IgD-negative memory B cell (primary cell): Measurements from ENCODE around the gene MID2. TPM values are rescaled to one million over a fixed set of nuclear protein-coding genes. Genes with fewer than 3 reads are reported as not detected.
"Not testable (repeated sequence)": the region's sequence is repeated elsewhere in the genome, so short reads cannot be mapped to it uniquely, and the experiment has no call there.

Source experiments
- H3K27ac Mint-ChIP-seq, 3 donors: one replicate each; pipeline ENCODE4 v1.8.0; 2020 to 2022; ENCODE audit warnings: mild to moderate bottlenecking in 3 of 3, mixed read lengths in 3 of 3, moderate library complexity in 1 of 3
- H3K27me3 Mint-ChIP-seq: one replicate; pipeline ENCODE4 v1.8.0; 2021; ENCODE audit warnings: mixed read lengths
- H3K36me3 Mint-ChIP-seq: one replicate; pipeline ENCODE4 v1.8.0; 2020; ENCODE audit warnings: mild to moderate bottlenecking, mixed read lengths
- H3K4me1 Mint-ChIP-seq, 3 donors: one replicate each; pipeline ENCODE4 v1.8.0; 2020 to 2022; ENCODE audit warnings: mixed read lengths in 3 of 3, mild to moderate bottlenecking in 1 of 3
- H3K4me3 Mint-ChIP-seq, 4 donors: one replicate each; pipeline ENCODE4 v1.8.0; 2020 to 2022; ENCODE audit warnings: mild to moderate bottlenecking in 4 of 4, mixed read lengths in 4 of 4, moderate library complexity in 3 of 4
- H3K9me3 Mint-ChIP-seq, 3 donors: one replicate each; pipeline ENCODE4 v1.8.0; 2020 to 2021; ENCODE audit warnings: mixed read lengths in 3 of 3, mild to moderate bottlenecking in 1 of 3
- polyA plus RNA-seq: library from polyadenylated mRNA; unstranded; fragments of 300-500 nt; fragmentation: Illumina TruSeq; gene quantifications from one replicate; pipeline ENCODE4 v1.2.3, GENCODE V29; 2021

Gene MID2
- polyA plus RNA-seq, 1 donor from 2014 or later, result 2.4 TPM

DNA sequence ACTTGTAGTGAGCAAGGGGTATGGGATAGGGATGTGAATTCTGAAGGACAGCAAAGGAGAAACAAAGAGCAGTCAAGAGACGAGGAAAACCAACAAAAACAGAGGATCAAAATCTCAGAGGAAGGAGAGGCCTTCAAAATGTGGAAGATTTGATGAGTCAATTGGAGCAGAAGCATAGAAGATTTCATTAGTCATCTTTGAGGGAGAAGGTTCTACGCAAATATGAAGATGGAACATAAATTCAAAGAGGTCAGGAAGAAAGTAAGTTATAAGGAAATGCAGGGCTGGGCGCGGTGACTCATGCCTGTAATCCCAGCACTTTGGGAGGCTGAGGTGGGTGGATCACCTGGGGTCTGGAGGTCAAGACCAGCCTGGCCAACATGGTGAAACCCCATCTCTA, 35.4 kb downstream of the MID2 start:
- Mint-ChIP-seq H3K36me3 (no peaks in the 10 kb centered on the region), H3K4me1 (no peaks in the 10 kb centered on the region), H3K27me3 (peaks cover 7% of the 10 kb centered on the region), H3K4me3 (no peak overlapping the region), H3K9me3 (no peaks in the 10 kb centered on the region), H3K27ac (peak overlapping the region in 1 of 3 donors; percentile 24)

DNA sequence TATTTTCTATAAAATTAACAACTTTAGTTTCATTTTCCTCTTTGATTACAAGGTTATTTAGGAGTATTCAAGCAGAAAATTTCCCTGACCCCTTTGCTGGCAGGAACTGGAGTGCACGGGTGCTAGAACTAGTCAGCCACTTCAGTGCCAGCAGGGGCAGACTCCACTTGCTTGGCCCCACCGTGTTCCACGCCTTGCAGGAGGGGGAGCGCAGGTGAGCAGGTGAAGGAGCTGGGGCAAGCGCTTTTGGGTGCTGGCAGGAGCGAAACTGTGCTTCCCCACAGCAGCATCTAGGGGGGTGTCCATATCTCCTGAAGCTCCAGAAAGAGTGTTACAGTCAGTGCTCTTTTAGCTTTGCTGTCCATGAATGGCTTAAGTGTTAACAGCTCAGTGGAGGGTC, 45.5 kb downstream of the MID2 start:
- Mint-ChIP-seq H3K27me3 (no peaks in the 10 kb centered on the region), H3K4me1 (peaks cover 0 to 2% (median 0%) of the 10 kb centered on the region in 3 donors), H3K4me3 (no peak overlapping the region), H3K9me3 (no peaks in the 10 kb centered on the region), H3K36me3 (no peaks in the 10 kb centered on the region), H3K27ac (no peak overlapping the region)

DNA sequence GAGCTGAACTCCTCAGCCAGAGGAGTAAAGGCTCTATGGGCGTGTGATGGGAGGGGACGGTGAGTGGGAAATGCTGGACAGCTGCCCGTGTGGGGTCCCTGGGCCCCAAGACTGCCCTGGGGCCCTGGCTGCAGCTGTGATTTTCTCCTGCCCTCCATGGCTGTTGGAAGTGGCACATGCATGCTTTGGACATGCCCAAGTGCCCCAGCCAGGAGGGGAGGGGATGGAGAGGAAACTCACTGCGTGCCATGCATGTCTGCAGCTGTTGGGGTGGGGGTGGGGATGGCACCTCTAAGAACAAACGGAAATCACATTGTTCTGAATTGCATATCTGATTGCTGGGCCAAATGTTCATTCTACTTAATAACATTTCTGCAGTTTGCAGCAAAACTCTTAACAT, 52.4 kb downstream of the MID2 start:
- Mint-ChIP-seq H3K4me3 (no peak overlapping the region), H3K9me3 (no peaks in the 10 kb centered on the region), H3K27ac (no peak overlapping the region)

DNA sequence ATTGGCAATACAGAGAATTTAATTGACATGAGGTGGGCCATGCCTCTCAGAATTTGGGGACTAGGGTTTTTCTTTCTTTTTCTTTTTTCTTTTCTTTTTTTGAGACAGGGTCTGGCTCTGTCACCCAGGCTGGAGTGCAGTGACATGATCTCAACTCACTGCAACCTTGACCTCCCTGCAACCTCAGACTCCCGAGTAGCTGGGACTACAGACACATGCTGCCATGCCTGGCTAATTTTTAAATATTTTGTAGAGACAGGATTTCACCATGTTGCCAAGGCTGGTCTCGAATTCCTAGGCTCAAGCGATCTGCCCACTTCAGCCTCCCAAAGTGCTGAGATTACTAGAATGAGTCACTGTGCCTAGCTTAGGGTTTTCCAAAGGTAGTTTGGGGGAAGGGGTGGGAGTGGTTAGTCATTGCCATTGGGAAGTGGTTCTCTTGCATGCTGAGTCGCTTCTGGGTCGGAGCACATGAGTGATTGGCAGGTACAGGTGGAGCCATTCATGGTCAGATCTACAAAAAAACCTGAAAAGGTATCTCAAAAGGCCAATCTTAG, 54.5 kb downstream of the MID2 start:
- Mint-ChIP-seq H3K4me1 (no peaks in the 10 kb centered on the region), H3K27ac (no peak overlapping the region), H3K27me3 (peaks cover 1% of the 10 kb centered on the region), H3K9me3 (no peaks in the 10 kb centered on the region), H3K4me3 (no peak overlapping the region), H3K36me3 (no peaks in the 10 kb centered on the region)

More for the DNA sequence above, 52.4 kb downstream of the MID2 start:
- peaks cover 1% of the 10 kb centered on the region for H3K27me3 Mint-ChIP-seq
- no peaks in the 10 kb centered on the region for H3K4me1 Mint-ChIP-seq
- no peaks in the 10 kb centered on the region for H3K36me3 Mint-ChIP-seq

DNA sequence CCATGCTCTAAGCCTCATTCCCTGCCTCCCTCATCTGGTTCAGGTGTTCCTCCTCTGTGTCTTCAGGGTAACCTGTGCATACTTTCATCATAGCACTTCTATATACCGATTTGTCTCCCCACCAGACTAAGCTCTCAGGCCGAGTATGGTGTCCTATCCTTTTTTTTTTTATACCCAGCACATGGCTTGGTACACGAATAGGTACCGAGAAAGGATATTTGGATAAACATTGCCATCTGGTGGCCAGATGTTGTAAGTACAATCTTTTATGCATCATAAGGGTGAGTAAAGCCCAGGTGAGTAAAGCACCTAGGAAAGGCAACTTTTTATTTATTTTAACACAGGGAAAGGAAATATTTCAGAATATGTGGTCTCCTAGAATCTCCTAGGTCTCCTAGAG, 68.4 kb downstream of the MID2 start:
- no peak overlapping the region for H3K27ac Mint-ChIP-seq
- H3K4me3 Mint-ChIP-seq, result no peak overlapping the region
- peaks cover 6% of the 10 kb centered on the region for H3K36me3 Mint-ChIP-seq
- peaks cover 0 to 2% (median 0%) of the 10 kb centered on the region in 3 donors for H3K4me1 Mint-ChIP-seq
- H3K27me3 Mint-ChIP-seq, result peaks cover 4% of the 10 kb centered on the region
- H3K9me3 Mint-ChIP-seq, result peaks cover 0 to 2% (median 0%) of the 10 kb centered on the region in 3 donors

DNA sequence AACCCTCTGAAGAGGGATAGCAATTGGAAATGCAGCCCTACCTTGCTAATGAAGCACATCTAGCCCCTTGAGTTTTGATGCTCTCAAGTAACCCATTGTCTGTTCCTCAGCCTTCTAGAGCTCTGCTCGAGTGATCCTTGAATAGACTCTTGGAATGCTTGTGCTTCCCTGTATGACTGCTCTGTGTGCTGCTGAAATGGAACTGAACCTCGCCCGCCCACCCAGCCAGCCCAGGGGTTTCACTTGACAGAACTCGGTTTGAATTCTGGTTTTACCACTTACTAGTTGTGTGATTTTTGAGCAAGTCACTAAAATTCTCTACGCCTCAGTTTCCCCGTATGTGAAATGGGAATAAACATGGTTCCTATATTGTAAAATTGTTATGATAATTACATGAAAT, 77.1 kb downstream of the MID2 start:
- H3K27ac Mint-ChIP-seq, result no peak overlapping the region
- no peaks in the 10 kb centered on the region for H3K9me3 Mint-ChIP-seq
- H3K4me3 Mint-ChIP-seq, result no peak overlapping the region
- no peaks in the 10 kb centered on the region for H3K27me3 Mint-ChIP-seq
- H3K4me1 Mint-ChIP-seq, result no peaks in the 10 kb centered on the region
- peaks cover 2% of the 10 kb centered on the region for H3K36me3 Mint-ChIP-seq

DNA sequence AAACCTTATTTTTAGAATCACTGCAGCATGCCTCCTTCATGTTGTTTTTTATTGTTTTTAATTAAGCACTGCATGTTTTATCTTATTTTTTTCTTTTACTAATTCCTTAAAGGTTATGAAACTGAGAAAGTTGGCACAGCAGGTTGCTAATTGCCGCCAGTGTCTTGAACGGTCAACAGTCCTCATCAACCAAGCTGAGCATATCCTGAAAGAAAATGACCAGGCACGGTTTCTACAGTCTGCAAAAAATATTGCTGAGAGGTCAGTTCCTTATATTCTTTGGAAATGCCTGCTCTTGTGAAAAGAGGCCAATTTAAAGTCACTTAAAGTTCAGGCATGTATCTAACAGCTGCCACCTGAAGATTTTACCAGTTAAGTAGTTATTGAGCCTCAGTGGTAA, 79.7 kb downstream of the MID2 start:
- Mint-ChIP-seq H3K36me3 (peaks cover 2% of the 10 kb centered on the region), H3K27ac (no peak overlapping the region), H3K4me3 (no peak overlapping the region), H3K27me3 (no peaks in the 10 kb centered on the region), H3K4me1 (no peaks in the 10 kb centered on the region), H3K9me3 (no peaks in the 10 kb centered on the region)

DNA sequence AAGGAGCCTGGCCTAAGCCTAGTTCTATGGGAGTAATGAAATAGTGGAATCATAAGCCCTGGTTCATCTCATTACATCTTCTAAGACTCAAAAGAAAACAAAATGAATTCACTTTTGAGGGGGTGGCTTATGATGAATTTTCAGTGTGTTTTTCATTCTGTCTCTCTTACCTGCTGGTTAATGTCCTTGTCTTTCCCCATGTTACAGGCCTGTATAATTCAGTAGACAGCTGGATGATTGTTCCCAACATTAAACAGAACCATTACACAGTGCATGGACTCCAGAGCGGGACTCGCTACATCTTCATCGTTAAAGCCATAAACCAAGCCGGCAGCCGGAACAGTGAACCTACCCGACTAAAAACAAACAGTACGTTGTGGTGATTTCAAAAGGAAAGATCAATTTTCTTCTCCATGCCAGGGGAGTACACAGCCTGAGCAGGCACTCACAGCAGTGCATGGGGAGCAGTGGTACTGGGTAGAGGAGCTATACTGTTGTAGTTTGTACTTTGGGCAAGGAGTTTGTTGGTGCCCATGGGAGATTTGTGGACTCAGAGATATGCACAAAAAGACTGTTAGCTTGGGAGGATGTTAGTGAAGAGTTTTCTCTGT, 98.6 kb downstream of the MID2 start:
- H3K9me3 Mint-ChIP-seq, result no peaks in the 10 kb centered on the region
- H3K4me1 Mint-ChIP-seq, result no peaks in the 10 kb centered on the region
- peaks cover 3% of the 10 kb centered on the region for H3K27me3 Mint-ChIP-seq
- H3K27ac Mint-ChIP-seq, result no peak overlapping the region
- H3K36me3 Mint-ChIP-seq, result peaks cover 2% of the 10 kb centered on the region
- H3K4me3 Mint-ChIP-seq, result no peak overlapping the region

DNA sequence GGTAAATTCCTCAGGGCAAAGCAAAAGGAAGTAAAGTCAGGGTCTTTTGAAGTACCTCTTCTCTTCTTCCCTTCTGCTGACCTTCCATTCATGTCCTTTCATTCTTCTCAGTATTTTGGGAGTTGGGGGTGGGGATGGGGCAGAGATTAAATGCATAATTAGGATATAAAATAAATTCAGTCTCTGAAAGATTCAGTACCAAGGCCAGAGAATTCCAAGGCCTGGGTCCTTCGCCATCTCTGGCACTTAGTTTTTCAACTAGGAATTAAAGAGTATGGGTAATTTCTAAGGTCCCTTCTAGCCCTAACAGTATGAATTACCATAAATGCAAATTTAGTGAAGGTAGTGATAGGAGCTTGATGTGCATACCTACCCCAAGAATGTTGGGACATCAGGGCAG, 108.6 kb downstream of the MID2 start:
- Mint-ChIP-seq H3K27ac (no peak overlapping the region), H3K36me3 (peaks cover 4% of the 10 kb centered on the region), H3K9me3 (no peaks in the 10 kb centered on the region), H3K4me3 (no peak overlapping the region), H3K4me1 (no peaks in the 10 kb centered on the region), H3K27me3 (peaks cover 4% of the 10 kb centered on the region)

DNA sequence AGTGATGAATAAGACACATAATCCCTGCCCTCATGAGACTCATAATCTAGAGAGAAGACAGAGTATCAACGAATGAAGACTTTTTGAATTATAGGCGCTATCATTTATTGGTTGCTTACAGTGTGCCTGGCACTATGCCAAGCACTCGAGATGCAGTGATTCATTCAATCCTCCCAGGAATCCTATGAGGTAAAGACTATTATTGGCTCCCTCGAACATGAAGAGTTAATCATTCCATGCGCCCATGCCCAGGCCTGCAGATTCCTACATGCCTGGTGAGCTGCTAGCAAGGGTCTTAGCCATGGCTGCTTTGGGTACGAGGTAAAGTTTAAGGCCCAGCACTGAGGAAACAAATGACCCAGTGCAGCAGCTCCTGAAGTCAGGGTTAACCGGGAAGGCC, 109.5 kb downstream of the MID2 start:
- Mint-ChIP-seq H3K9me3 (no peaks in the 10 kb centered on the region), H3K36me3 (peaks cover 4% of the 10 kb centered on the region), H3K4me3 (no peak overlapping the region), H3K27me3 (peaks cover 7% of the 10 kb centered on the region), H3K27ac (no peak overlapping the region), H3K4me1 (no peaks in the 10 kb centered on the region)

DNA sequence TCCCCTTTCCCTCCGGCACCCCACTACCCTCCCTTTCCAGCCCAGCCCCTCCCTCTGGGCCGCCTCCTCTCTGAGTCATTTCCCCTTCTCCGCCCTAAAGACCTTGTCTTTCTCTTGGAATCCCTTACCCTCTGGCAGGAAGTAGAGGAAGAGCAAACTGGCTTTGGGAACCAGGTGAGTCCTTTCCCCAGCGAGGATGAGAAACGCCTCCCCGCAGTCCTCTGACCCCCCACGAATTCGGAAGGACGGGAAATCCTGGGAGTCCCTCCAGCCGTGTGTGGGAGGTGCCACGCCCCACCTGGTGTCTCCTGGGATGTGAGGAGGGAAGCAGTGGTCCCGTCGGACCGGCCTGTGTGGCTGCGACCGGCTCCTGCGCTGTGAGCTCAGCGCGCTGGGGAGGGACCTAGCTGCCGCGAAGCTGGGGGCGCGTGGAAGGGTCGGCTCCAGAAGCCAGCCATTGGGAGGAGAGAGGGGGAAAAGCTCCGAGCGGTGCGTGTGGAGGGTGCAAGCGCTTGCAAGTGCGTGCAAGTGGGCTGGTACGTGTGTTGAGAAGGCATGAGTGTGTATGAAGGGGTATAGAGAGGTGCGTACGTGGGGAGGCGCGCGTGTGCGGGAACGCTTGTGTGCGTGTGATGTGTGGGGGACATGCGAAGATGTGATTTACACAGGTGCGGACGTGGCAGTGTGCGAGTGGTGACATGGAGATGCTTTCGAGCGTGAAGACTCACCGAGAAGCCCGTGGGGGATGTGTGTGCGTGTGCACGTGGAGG, 110.2 kb downstream of the MID2 start:
- no peaks in the 10 kb centered on the region for H3K9me3 Mint-ChIP-seq
- no peak overlapping the region for H3K27ac Mint-ChIP-seq
- no peaks in the 10 kb centered on the region for H3K4me1 Mint-ChIP-seq
- H3K36me3 Mint-ChIP-seq, result peaks cover 4% of the 10 kb centered on the region
- H3K27me3 Mint-ChIP-seq, result peaks cover 7% of the 10 kb centered on the region
- no peak overlapping the region for H3K4me3 Mint-ChIP-seq

DNA sequence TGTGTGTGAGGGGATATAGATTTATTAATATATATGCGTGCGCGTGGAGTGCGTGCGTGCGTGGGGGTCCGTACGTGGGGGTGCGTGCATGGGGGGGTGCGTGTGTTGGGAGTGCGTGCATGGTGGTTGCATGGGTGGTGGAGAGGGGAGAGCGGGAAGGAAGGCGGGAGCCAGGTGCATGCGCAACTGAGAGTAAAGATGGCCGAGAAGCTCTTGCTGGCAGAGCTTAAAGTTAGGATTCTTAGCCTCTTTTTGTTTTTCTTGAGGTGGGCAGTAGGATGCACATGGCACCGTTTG, 110.7 kb downstream of the MID2 start:
- no peaks in the 10 kb centered on the region for H3K4me1 Mint-ChIP-seq

DNA sequence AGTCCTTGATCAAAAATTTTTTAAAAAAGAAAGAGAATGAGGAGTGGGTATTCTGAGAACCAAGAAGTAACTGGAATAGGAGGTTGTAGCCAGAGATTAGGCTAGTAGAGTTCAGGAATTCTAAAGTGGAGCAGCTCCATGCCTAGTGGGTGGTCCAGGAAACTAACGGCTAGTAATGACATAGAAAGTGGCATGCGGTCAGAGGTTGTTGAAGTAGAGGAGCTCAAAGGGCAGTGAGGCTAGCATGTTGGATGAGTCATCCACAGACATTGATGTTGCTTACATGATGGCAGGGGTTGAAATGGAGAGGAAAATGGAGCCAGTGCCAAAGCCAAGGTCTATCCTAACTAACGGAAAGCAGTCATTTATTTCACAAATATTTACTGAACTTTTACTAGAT, 114.4 kb downstream of the MID2 start:
- H3K4me1 Mint-ChIP-seq, result no peaks in the 10 kb centered on the region
- H3K27ac Mint-ChIP-seq, result no peak overlapping the region
- H3K4me3 Mint-ChIP-seq, result no peak overlapping the region
- no peaks in the 10 kb centered on the region for H3K9me3 Mint-ChIP-seq
- no peaks in the 10 kb centered on the region for H3K36me3 Mint-ChIP-seq
- H3K27me3 Mint-ChIP-seq, result peaks cover 7% of the 10 kb centered on the region

More for the DNA sequence above, 110.7 kb downstream of the MID2 start:
- H3K4me3 Mint-ChIP-seq, result no peak overlapping the region
- H3K36me3 Mint-ChIP-seq, result peaks cover 4% of the 10 kb centered on the region
- H3K9me3 Mint-ChIP-seq, result no peaks in the 10 kb centered on the region
- no peak overlapping the region for H3K27ac Mint-ChIP-seq
- peaks cover 7% of the 10 kb centered on the region for H3K27me3 Mint-ChIP-seq

DNA sequence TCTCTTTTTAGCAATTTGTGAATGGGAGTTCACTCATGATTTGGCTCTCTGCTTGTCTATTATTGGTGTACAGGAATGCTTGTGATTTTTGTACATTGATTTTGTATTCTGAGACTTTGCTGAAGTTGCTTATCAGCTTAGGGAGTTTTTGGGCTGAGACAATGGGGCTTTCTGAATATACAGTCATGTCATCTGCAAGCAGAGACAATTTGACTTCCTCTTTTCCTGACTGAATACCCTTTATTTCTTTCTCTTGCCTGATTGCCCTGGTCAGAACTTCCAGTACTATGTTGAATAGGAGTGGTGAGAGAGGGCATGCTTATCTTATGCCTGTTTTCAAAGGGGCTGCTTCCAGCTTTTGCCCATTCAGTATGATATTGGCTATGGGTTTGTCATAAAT, 129.7 kb downstream of the MID2 start:
- H3K36me3 Mint-ChIP-seq, H3K9me3 Mint-ChIP-seq, H3K27ac Mint-ChIP-seq, H3K4me1 Mint-ChIP-seq, H3K27me3 Mint-ChIP-seq, H3K4me3 Mint-ChIP-seq: not testable (repeated sequence)

DNA sequence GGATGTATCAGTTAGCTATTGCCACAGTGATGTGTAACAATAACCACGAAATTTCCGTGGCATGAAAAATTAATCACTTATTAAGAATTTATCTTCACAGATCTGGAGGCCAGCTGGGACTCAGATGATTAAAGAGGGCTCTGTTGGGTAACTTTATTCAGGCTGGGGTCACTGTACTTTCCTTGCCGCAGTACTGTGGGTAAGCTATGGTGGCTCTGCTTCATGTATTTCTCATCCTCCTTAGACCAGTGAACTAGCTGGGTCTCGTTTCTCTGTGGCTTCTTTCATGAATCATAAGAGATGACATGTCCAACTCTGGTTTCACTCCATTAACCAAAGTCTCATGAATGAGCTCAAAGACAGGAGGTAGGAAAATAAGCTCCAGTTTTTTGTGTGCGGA, 143.0 kb downstream of the MID2 start:
- no peak overlapping the region for H3K27ac Mint-ChIP-seq
- peaks cover 0 to 3% (median 0%) of the 10 kb centered on the region in 3 donors for H3K9me3 Mint-ChIP-seq
- H3K4me1 Mint-ChIP-seq, result no peaks in the 10 kb centered on the region
- peaks cover 5% of the 10 kb centered on the region for H3K27me3 Mint-ChIP-seq
- no peaks in the 10 kb centered on the region for H3K36me3 Mint-ChIP-seq
- no peak overlapping the region for H3K4me3 Mint-ChIP-seq

DNA sequence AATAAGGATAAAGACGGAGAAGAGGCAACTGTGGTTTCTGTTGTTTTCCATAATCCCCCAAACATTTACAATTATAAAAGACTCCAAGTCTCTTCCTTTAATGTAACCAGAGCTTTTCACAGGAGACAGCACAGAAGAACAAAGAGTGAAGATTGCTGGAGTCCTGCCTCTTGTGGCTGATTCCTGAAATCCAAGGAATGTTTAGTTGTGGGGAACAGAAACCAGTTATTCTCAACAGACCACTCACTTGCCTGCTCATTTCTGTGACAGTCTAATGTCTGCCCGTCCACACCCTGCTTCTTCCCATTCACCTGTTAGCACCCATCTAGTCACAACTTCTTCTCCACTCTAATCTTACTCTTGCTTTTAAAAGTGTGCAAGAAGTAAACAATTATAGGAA, 144.4 kb downstream of the MID2 start:
- H3K9me3 Mint-ChIP-seq, result no peaks in the 10 kb centered on the region
- peaks cover 1% of the 10 kb centered on the region for H3K27me3 Mint-ChIP-seq
- no peaks in the 10 kb centered on the region for H3K36me3 Mint-ChIP-seq

More for the DNA sequence above, 144.4 kb downstream of the MID2 start:
- Mint-ChIP-seq H3K4me1 (no peaks in the 10 kb centered on the region), H3K4me3 (no peak overlapping the region), H3K27ac (no peak overlapping the region)
